Epidermal melanocyte (primary cell): ENCODE data around the gene DLGAP1.

ENCODE experiments used
- DNase-seq: peaks from one replicate; pipeline ENCODE4 v3.0.0; 2011; ENCODE audit warnings: low spot score; ENCODE audit not compliant: insufficient read length

DLGAP1 gene

DNA sequence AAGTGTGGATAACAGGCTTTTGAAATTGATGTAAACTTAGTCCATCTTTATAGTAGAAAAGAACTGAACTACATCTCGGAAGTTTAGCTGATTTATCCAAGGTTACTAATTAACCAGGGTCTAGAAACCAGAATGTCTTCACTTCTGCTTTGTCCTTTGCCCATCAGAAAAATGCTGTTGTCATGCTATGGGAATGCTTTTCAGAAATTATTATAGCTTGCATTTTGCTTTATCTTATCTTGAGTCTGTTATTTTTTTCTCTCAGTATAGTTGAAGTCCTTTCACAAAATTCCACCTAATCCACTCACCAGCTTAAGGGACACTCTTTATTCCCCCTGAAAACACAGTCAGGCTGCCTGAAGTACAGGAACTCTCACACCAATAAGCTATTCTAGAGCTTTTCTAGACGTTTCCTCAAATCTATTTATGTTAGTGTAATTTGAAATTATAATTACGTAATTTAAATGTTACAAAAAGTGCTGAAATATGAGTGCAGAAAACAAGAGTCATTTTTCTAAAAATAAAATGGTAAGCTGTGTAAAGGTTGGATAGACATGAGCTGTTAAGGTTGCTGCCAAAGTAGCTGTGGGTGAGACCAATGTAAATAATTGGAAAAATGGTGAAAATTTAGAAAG, 548.9 kb downstream of the DLGAP1 start:
- no peak for DNase-seq

DNA sequence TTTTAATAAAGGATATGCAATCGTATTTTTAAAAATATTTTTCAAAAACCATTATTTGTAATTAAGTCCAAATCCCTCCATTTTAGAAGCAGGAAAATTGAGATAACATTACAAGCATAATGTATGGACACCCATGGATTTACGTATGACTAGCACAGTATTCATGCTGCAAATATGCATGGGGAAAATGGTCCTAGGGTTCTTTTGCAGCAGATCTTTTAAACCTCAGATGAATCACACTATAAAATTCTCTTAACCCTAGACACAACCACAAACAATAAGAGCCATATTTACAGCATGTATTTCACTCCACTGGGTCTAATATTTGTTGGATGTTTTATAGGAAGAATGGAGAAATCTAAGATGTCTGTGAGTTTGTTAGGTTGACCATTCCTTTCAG, 551.8 kb downstream of the DLGAP1 start:
- no peak for DNase-seq

DNA sequence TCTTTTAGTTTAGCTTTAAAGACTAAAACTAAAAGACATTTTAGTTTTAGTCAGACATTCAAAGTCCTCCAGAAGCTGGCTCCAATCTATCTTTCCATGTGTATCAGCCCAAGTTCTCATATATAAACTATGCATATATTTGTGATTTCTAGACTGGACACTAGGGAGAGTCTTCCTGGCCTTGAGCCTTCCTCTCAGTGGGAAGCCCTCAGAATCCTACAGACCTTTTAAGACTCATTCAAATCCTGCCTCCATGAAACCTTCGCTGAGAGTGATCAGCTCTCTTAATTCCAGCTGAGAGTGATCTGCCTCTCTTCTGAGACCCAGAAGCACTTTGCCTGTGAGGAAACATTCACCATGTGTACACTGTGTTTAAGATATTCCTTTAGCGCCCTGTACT, 552.4 kb downstream of the DLGAP1 start:
- DNase-seq: no peak

DNA sequence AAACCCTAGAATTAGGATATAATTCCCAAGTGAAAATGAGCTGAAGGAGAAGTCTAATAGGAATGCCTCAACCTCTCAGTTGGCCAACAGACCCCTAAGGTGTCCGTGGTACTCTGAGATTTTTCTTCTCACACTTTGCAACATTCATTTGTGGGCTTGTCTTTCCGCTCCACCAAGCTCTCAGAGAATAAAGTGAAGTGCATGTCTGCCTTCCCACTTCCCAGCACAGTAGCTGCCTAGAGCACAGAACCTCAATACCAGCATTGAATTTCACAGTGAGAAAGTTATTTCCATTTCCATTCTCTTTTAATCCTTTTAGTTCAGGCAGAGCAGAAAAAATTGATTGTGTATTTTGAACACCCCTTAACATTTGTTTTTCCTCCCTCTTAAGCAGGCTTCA, 553.3 kb downstream of the DLGAP1 start:
- DNase-seq: no peak

DNA sequence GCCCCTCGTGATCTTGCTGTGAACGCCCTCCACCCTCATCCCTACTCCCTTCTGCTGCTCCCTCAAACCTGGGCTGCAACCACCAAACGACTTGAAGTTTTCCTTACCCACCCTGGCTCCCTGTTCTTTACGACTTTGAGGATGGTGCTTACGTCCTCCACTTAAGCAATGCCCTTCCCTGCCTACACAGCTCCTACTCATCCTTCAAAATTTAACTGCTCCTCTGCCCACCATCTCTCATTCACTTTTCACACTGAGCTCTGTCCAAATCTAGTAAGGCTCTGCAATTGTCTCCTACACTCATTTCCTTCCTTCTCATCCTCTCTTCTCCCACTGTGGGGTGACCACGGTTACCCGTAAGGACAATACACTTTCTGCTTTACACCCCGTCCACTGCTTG, 554.1 kb downstream of the DLGAP1 start:
- DNase-seq: no peak

DNA sequence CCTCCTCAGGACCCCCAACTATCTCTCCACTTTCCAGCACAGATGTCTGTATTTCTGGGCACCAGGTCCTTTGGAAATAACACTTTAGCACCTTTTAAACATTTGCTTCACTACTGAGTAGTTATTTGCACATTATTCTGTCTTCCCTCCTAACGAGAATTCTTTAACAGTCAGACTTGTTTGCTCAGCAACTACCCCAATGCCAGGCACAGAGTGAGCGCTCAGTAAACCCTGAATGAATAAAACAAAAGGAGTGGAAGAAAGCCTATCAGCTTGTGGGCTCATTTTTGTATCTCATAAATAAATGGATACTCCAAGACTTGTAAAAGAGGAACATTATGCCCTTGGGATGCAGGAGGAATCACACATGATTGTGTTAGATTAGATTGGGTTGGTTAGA, 554.8 kb downstream of the DLGAP1 start:
- no peak for DNase-seq

DNA sequence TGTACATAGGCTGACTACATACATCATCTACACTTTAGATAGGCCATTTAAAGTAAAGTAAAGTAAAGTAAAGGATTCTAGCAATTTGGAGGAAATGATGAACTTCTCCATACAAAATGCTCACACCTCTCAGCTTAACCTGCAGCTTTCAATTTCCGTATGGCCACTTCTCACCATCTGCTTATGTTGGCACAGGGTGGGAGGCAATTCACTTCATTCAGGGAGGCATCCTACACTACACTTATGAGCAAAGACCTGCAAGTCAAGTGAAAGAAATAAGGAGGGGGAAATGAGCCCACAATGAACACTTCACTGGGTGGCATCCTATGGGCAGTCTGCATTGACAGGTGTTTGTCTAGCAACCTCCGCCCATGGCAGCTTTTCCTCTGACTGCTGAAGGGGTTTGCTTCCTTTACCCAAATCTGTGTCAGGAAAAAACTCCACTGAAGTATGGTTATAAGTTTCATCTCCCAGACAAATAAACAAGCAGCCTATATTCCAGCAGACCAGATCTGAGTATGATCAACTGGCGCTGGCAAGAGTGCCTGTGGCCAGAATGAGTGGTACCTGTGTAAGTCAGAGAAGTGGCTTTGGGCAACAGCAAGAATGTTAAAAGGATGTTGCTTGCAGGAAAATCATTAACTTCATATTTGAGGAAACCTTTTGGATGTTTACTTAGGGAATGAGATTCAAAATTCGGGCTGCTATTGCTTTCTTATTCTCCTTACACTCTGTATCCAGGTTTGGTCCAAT, 556.1 kb downstream of the DLGAP1 start:
- no peak for DNase-seq

DNA sequence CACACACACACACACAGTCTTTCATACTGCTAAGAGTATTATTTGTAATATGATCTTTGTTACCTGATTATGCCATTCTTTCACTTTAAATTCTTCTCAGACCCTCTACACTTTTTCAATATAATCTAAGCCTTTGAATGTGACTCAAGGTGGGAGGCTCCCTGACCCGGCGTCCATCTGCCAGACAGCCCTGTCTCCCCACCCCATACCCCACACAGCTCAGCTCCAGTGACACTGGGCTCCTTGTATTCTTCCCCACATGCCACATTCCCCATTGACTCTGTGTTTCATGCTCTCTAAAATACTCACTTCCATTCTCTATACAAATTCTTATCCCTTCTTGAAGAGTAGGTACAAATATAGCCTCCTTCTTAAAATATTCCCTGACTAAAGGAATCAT, 563.0 kb downstream of the DLGAP1 start:
- DNase-seq: no peak

DNA sequence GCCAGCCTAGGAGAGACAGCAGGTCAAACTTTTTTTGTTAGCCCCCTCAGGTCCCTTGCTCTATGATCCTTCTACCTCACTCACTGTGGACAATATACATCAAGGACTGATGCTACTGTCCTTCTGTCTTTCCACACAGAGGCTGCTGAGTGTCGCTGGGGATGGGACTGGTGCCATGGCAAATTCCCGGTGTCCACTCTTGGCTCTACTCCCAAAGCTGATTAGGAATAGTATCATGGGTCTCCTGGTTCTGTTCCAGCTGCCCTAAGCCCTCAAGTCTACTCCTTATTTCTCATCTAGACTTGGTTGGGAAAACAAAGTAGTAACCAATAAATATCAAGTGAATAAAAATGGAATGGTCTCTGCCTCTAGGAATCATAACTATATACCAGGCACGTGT, 563.9 kb downstream of the DLGAP1 start:
- DNase-seq: no peak

DNA sequence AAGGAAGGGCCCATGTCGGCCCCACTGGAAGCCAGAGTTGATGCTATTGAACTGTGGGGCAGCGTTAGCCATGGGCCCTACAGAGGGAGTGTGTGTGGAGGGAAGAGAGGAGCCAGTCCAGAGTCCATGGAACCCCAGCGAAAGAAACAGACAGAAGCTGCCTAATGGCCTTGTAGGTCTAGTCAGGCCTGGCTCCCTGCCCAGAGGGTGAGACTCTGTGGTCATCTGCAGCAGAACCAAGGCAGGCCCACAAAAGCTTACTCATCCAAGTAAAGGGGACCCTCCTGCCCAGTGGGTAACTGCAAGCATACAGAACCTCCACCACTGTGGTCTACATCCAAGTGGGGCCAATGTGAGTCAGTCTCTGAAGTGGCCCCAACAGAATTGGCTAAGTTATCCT, 565.3 kb downstream of the DLGAP1 start:
- DNase-seq: no peak

DNA sequence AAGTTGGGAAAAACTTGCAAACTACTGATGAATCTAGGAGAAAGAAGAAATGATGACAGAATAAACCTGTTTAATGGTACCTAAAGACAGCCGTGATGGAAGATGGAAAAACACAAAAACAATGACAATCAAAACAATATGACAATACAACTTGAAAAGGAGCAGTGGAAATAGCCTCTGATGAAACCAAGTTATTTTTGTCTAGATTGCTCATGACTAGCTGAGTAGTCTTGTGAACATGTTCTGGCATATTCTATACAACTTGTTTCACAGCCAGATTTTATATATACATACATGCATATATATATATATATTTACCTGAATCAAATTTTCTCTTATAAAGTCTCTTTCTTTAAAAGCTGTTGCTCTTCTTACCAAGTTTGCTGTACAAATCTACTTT, 566.0 kb downstream of the DLGAP1 start:
- DNase-seq: no peak

DNA sequence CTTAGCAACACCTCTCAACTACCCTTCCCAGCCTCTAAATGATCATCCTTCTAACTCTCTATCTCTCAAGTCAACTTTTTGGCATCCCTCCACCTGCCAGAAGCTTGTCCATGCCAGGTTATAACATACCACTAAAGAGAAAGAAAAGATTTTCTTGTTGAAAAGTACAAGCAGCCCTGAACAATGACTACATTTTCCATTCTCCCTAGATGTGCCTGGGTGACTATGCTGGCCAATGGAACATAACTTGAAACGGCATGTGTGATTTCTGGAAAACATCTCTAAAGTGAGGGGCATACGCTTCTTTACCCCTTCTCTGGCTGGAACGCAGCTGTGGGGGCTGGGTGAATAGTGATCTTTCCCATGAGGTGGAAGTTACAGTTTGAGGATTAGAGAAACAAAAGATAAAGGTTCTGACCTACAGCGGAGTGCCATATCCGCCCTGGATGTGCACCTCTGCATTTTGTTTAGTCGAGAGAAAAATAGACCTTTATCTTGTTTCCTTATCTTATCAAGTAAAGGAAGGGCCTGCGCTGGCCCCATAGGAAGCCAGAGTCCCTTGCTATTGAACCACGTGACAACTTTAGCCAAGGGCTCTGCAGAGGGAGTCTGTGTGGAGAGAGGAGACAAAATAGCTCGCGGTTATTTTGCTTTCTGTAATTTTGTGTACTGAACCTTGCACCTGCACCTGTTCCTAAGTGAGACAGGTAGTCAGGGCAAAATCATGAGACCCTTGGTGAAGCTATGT, 568.4 kb downstream of the DLGAP1 start:
- DNase-seq: no peak

DNA sequence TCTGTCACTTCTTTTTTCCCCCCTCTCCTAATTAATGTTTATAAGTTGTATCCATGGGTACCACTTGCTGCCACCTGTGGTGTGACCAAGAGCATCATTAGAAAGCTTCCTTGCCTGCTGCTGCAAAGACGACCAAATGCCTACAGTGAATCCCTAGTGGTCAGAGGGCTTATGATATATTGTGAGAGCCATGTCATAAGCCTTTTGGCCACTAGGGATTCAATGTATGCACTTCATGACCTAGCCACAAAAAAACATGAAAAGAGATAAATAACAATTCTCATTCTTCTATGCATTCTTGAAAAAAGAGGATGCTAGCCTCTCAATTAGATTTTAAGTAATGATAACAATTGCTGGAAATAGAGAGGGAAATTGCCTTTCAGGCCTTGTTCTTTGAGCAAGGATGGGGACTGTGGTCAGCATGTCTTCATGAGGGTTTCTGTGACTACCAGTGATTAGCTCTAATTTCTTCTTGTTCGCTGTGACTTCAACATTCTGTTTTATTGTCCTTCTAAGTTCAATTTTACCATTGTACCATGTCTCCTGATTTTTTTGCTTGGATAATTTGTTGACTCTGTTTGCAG, 569.8 kb downstream of the DLGAP1 start:
- no peak for DNase-seq

DNA sequence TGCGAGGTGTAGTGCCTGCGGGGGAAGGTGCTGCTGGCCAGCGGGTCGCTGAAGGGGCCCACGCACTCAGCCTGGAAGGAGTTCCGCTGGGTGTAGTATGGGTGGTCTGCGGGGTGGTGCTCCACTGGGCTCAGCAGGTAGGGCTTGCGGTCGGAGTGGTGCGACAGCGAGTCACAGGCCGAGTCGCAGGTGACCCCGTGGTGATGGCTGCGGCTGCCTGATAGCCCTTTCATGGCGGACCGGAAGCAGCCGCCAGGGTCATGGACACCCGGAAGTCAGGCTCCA, 575.3 kb downstream of the DLGAP1 start:
- DNase-seq: no peak

DNA sequence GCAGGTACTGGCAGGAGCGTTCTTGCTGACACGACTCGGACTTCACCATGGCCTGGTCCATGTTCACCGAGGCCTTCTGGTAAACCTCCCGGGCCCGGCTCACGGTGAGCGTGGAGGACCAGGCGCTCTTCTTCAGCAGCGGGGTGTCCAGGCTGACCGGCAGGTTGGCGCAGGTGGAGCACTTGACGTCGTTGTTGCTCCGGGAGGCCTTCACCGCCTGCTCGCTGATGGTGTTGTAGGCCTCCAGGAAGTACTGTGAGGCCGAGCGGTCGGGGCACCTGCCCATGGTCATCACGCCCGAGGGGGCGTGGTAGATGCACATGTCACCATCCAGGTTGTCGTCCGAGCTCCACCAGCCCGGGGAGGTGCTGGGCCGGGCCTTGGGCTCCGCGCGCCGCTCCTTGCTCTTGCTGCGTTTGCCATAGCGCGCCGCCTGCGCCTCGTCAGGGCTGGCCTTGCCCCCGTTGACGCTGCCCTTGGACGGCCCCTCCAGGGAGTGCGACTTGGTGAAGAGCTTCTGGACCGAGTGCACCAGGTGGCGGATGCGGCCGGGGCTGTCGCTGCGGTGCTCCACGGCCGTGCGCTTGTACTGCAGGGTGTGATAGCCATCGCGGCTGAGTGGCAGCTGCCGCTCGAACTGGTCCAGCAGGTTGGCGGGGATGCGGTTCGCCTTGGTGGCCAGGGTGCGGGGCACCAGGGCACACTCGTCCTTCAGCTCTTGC, 575.8 kb downstream of the DLGAP1 start:
- DNase-seq: no peak

DNA sequence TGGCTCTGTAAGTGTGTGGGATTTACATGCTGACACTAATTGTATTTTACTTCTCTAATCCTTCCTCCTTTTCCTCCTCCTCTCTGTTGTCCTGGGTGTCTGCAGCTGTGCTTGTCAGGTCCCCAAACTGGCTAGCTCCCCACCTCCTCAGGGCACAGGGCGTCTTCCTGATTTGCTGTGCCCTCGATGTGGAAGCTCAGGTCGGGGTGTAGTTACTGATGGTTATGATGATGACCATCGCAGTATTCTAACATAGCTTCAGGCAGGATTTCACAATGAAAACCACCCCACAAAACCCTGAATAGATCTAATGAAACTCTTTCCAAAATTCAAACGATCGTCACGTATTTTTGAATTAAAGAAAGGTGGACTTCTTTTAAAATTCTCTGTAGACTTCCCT, 576.7 kb downstream of the DLGAP1 start:
- DNase-seq: no peak

DNA sequence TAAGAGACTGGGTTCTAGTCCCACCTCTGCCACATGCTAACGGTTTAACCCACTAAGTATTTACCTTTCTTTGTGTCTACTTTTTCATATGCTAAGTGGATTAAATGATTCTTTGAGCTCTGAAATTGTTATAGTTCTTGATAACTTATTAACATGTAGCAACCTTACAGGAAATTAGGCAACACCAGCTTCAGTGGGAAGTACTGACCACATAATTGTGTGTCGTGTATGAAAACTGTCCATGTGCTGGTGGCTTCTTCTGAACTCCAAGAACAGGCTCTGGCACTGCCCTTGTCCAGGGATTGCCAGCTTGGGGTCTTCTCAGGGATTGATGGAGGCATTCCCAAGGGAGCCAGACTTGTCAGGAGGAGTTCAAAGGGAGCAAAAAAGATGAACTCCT, 577.4 kb downstream of the DLGAP1 start:
- DNase-seq: no peak

DNA sequence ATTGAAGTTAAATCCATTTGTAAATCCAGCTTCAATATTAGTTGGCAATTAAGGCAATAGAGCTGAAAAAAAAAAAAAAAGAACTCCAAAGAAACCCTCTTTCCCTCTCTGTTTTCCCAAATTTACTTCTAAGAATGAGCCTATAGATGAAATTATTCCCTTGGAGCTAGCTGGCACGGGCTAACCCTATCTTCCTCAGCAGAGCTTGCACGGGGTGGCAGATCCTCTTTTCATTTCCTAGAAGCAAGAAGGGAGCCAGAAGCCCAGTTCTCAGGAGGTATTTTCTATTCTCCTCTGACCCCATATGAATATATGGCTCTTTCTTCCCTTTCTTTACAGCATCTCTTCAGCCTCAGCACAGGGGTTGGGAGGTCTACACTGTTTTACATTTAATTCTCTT, 579.1 kb downstream of the DLGAP1 start:
- no peak for DNase-seq

DNA sequence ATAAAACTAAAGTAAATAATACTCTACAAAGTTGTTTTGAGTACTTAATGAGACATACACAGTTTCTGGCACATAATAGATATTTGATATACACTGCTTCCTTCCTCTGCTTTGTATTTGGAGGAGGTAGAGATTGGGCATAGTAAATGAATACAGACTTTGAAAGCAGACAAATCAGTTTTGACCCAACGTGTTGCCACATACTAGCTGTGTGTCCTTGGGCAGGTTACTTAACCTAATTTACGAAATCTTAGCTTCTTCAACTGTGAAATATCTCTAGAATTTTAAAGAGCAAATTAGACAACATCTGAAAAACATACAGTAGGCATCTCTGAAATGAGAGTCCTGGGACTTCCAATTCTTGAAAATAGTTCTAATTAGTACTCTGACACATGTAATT, 579.7 kb downstream of the DLGAP1 start:
- no peak for DNase-seq

DNA sequence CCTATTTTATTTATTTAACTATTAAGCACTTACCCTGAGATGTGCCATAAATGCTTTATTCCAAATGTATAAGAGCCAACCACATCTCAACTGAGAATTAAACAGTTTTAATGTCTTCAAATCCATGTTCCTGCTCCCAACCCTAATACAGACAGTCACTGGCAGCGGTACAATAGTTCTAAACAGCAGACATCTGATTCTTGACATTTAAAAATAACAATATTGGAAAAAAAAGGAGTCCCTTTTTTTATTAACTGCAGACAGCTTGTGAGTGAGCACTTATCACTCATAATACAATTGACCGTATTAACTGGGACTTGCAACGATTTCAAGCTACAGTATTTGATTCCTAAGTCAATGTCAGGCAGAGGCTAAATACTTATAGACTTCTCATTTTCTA, 580.5 kb downstream of the DLGAP1 start:
- no peak for DNase-seq

DNA sequence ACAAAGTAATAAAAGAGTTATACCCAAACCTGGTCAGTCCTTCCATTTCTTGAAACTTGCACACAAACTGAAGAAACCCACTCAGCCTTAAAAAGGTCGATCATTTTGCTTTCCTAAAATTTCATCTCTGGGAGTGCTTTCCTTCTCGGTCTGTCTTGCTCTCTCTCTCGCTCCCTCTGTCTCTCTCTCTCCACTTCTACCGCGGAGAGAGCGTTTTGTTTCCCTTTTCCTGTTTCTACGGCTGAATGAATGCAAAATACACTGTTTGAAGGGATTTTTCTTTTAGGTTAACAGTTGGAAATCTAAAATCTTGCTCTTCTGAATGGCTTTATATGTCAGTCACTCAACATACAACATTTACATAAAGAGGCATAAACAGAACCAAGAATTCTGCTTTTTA, 581.0 kb downstream of the DLGAP1 start:
- DNase-seq: no peak

DNA sequence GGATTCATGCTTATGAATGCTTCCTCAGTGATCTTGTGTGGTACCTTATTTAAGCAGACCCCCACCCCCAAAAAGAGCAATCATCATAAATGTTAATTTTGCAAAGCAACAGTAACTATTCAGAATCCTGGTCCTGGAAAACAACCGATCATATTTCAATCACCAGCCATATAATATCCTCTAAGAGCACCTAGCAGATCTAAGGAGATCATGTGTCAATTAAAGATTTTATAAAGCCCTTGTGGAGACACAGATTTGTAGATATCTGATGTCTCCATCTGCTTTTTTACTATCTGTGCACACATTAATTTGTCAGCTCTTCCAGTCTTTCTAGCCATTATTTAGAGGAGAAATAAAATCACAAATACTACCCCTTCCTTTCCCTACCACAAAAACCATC, 581.4 kb downstream of the DLGAP1 start:
- DNase-seq: no peak
